T-helper 2 cell (primary cell): ENCODE data around the gene HMGCL.
"Not testable (repeated sequence)": the region's sequence is repeated elsewhere in the genome, so short reads cannot be mapped to it uniquely, and the experiment has no call there.

Source experiments
- DNase-seq, 5 experiments: peaks; one replicate each; pipeline versions ENCODE4 v3.0.0 to v3.0.0-alpha.2; 2012 to 2022

HMGCL gene

DNA sequence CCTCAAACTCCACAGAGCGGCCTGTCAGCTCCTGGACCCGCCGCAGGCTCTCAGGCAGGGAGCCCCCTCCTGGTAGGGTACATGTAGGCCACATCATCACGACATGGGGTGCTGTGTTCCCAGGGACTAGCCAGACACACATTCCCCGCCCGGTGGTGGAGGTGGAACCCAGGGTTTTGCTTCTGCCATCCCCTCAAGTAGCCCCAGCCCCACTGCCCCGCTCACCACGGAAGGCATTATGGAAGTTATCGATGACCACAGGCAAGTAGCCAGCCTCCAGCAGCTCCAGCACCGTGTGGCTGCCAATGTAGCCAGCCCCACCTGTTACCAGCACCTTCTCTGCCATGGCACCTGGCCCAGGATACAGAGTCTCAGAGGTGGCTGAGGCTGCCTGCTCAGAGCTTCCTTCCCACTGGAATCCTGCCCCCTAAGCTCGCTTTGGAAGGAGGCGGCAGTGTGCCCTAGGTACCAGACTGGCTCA lies 26.5 kb downstream of the HMGCL start:
- peak in 1 of 5 experiments; percentile 19 for DNase-seq

GRCh38 chr1:23797478-23798448 lies 27.5 kb downstream of the HMGCL start:
- DNase-seq, result no peak

DNA sequence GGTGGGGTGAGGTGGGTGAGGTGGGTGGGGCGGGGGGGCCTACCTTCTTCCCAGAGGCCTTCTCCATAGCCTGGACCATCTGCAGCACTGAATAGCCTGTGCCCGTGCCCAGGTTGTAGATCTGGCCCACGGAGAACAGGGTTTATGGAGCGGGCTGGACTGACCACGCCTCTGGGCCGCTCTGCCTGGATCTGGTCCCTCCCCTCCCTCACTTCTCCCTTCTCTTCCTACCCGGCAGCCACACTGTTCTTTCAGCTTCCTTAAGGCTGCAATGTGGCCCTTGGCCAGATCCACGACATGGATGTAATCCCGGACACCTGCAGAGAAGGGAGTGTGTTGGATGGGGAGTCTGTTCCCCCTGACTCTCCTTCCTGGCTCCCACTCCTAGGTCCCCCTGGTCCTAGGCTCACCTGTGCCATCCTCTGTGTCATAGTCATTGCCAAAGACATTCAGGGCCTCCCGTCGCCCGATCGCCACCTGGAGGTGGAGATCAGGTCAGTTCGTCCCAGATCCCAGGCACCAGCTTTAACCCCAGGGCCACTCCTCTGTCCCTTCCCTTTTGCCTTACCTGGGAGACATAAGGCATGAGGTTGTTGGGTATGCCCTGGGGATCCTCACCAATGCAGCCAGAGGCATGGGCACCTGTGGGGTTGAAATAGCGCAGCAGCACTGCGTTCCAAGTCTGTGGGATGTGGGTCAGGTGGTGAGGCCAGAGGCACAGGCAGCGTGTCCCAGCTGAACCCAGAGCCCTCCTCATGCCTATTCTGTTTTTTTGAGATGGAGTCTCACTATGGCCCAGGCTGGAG lies 28.6 kb downstream of the HMGCL start:
- DNase-seq, result no peak

GRCh38 chr1:23795676-23796465 lies 29.4 kb downstream of the HMGCL start:
- no peak for DNase-seq

DNA sequence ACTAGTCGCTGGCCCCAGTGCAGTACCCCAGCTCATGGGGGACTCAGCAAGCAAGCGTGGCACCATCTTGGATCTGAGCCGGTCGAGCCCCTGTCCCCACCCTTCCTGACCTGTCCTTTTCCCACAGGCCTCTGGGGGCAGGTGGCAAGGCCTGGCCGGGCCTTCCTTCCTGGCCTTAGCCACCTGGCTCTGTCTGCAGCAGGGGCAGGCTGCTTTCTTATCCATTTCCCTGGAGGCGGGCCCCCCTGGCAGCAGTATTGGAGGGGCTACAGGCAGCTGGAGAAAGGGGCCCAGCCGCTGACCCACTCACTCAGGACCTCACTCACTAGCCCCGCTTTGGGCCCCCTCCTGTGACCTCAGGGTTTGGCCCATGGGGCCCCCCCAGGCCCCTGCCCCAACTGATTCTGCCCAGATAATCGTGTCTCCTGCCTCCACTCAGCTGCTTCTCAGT lies 30.5 kb downstream of the HMGCL start:
- not testable (repeated sequence) for DNase-seq

- no peak for DNase-seq
These were observed 31.1 kb downstream of the HMGCL start for GRCh38 chr1:23793861-23794731.

DNA sequence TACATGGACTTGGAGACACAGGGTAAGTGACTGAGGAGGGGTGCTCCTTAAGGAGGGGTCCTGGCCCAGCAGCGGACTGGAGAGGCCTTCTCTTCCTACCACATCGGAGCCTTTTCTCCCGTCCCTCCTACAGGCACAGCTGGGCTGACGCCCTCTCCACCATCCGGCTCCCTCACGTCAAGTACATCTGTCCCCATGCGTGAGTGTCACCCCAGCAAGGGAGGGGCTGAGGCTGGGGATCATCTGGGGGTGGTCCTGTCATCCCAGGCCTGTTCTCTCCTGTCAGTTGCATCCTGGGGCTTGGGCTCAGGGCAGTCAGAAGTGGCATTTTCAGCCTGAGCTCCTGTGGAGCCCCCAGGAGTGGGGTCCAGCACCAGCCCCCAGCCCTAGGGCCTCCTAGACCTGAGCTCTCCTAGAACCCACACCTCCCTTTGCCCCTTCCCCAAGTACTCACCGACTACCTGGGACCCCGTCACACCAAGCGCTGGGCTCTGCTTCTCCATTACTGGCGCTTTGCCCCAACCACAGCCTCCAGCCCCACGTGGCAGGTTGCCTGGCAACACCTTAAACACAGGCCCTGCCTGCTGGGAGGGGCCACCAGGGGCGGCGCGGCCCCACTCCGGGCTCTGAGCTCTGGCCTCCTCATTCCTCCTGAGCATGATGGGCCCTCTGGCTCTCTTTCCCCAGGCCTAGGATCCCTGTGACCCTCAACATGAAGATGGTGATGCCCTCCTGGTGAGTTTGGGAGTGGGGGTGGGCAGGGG lies 32.0 kb downstream of the HMGCL start:
- peak in 3 of 5 experiments; percentile 29 to 43 (median 36) for DNase-seq

- no peak for DNase-seq
These were observed 32.9 kb downstream of the HMGCL start for GRCh38 chr1:23792151-23792945.

GRCh38 chr1:23791516-23792047 lies 33.6 kb downstream of the HMGCL start:
- peak in 1 of 5 experiments; percentile 38 for DNase-seq

GRCh38 chr1:23790696-23791515 lies 34.3 kb downstream of the HMGCL start, which contains the start of gene LYPLA2:
TSS of gene LYPLA2 (plus strand) at chr1:23791145. CDS start at chr1:23792683, 1,538 bp downstream.
- DNase-seq, result peak; percentile 71 to 91 (median 80)

DNA sequence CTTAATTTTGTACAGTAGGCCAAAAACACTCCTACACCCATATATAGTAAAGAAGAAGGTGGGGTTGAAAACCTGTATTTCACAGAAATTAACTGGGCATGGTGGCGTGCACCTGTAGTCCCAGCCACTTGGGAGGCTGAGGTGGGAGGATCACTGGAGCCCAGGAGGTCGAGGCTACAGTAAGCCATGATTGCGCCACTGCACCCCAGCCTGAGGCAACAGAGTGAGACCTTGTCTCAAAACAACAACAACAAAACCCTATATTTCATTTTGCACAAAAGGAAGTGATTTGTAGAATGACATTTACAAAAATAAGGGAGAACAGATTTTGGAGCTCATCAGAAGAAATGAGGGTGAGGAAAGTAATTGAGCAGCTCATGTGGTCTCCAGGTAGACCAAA lies 36.5 kb downstream of the HMGCL start:
- DNase-seq, result no peak

GRCh38 chr1:23787701-23788100 lies 37.5 kb downstream of the HMGCL start:
- DNase-seq, result no peak

- no peak for DNase-seq
These were observed 40.4 kb downstream of the HMGCL start for GRCh38 chr1:23784846-23785245.

DNA sequence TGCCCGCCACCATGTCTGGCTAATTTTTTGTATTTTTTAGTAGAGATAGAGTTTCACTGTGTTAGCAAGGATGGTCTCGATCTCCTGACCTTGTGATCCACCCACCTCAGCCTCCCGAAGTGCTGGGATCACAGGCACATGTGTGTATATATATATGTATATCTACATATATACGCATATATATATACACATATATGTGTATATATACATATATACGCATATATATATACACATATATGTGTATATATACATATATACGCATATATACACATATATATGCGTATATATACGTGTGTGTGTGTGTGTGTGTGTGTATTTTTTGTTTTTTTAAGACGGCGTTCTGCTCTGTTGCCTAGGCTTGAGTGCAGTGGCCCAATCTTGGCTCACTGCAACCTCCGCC lies 42.1 kb downstream of the HMGCL start:
- DNase-seq, result not testable (repeated sequence)

DNA sequence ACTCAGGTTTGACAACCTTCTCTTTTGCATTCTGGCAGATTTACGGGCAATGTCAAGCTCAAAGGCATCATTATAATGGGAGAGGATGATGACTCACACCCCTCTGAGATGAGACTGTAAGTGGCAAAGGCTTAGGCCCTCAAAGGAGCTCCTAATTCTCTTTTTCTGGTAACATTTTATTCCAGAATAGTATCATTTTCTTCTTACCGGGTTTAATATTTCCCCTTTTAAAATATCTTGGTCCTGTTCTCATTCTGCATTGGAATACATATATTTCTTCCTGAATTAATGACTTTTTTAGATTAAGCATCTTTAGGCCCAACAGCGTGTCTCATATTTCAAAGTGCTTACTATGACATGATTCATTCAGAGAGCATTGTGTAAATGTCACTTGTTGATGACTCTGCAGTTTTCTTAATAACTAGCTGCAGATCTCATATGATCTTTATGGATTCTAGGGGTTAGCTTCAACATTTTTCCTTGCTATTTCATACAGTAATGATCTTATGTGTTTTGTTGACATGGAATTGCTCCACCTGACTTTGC lies 45.3 kb downstream of the HMGCL start:
- no peak for DNase-seq

DNA sequence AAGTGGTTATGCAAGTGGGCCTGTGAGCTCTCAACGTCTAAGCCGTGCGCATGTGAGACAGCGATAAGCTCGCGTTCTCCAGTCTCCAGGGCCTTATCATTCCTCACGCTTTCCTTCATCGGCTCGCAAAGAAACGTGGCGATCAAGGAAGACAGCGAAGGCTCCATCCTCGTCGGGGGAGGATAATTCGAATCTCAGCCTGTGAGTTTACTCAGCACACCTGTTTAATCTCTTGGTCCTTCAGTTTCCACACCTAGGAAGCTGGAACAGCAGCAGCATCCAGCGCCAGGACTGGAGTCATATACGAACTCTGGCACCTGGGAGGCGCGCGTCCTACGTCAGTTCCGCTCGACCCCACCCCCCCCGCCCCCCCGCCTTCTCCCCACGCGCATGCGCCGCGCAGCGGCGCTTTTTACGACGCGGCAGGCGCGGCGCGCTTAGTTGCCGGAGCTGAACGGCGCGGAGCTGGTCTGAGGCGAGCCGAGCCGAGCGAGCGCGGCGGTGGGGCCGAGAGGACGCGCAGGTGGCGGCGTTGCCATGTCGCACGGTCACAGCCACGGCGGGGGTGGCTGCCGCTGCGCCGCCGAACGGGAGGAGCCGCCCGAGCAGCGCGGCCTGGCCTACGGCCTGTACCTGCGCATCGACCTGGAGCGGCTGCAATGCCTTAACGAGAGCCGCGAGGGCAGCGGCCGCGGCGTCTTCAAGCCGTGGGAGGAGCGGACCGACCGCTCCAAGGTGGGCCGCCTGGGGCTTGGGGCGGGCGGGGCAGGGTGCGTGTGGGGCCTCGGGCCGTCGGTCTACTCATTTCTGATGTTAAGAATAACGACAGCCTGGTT lies 47.0 kb downstream of the HMGCL start, which contains the start of gene PITHD1:
PITHD1 (plus strand) TSS at position 440 of the 836 bp plus-strand sequence; CDS start at position 538, 98 bp downstream.
- DNase-seq, result peak; percentile 62 to 90 (median 77)

GRCh38 chr1:23776217-23776616 lies 49.0 kb downstream of the HMGCL start:
- DNase-seq, result no peak
